ENCODE results near the gene PTPRG. TPM values are rescaled to one million over a fixed set of nuclear protein-coding genes. Genes with fewer than 3 reads are reported as not detected.

PTPRG gene
- polyA plus RNA-seq, 1 donor (not counting 4 experiments of a cell fraction or from before 2014, with no cell fraction given), result 12.1 TPM

DNA sequence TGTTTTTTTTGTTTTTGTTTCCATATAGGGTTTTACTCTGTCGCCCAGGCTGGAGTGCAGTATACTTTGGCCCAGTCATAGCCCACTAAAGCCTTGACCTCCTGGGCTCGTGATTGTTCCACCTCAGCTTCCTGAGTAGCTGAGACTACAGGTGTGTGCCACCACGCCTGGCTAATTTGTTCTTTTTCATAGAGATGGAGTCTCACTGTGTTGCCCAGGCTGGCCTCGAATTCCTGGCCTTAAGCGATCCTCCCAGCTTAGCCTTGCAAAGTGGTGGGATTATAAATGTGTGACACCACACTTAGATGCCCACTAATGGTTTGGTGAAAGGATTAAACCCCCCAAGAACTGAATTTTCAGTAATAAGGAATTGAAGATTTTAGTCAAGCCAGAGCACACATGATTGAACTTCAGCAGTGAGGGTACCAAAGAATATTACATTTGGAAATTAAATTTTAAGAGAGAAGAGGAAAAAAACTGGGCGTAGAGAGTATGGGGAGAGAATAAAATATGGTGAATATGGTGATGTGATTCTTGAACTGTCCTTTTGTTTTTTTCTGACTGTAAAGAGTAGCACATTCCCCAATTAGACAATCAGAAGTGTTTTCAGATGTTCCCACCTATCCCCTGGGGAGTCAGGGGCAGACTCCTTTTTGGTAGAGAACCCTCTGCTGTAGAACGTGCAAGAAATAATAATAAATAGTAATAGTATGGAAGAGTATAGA, 208.1 kb downstream of the PTPRG start:
- Histone ChIP-seq H3K9me3 (ENCODE audit: control insufficient read depth, low read depth, low read length) (no peaks in the 10 kb centered on the region), H3K9ac (ENCODE audit: control insufficient read depth, extremely low read depth, insufficient read depth, low read length) (no peak overlapping the region), H4K20me1 (ENCODE audit: control insufficient read depth, extremely low read depth, insufficient read depth, low read length) (no peaks in the 10 kb centered on the region), H3K4me1 (ENCODE audit: control insufficient read depth, extremely low read depth, insufficient read depth, low read length) (no peaks in the 10 kb centered on the region), H3K36me3 (ENCODE audit: control insufficient read depth in 2 of 2, extremely low read depth in 1 of 2, insufficient read depth in 2 of 2, low read length in 2 of 2) (no peaks in the 10 kb centered on the region), H3K79me2 (ENCODE audit: control insufficient read depth, insufficient read depth, low read length) (peaks cover 6% of the 10 kb centered on the region), H3K27me3 (ENCODE audit: control insufficient read depth, extremely low read depth, insufficient read depth, low read length) (no peaks in the 10 kb centered on the region), H3K27ac (ENCODE audit: control insufficient read depth, insufficient read depth, low read length) (no peak overlapping the region), H2AFZ (ENCODE audit: control insufficient read depth, low read length) (no peak overlapping the region), H3K9me1 (ENCODE audit: control insufficient read depth, extremely low read depth, insufficient read depth, low read length) (no peaks in the 10 kb centered on the region), H3K4me3 (ENCODE audit: control insufficient read depth in 2 of 3, extremely low read depth in 1 of 3, insufficient read depth in 2 of 3, low read depth in 1 of 3, low read length in 3 of 3) (no peak overlapping the region), H3K4me2 (ENCODE audit: control insufficient read depth, extremely low read depth, insufficient read depth, low read depth, low read length) (no peak overlapping the region)
- DNase-seq (ENCODE audit: low read depth, low spot score), result no peak
- no peak for FAIRE-seq
- dilution Hi-C loops (cut with MboI; ENCODE audit: extremely low pct_ligation_motif_present, low sequenced_read_pairs), result no loop called here
- no peak for TF ChIP-seq EZH2 (IDR thresholded peaks at IDR 0.05; ENCODE audit: low read length)
- TF ChIP-seq, protein P1, sequence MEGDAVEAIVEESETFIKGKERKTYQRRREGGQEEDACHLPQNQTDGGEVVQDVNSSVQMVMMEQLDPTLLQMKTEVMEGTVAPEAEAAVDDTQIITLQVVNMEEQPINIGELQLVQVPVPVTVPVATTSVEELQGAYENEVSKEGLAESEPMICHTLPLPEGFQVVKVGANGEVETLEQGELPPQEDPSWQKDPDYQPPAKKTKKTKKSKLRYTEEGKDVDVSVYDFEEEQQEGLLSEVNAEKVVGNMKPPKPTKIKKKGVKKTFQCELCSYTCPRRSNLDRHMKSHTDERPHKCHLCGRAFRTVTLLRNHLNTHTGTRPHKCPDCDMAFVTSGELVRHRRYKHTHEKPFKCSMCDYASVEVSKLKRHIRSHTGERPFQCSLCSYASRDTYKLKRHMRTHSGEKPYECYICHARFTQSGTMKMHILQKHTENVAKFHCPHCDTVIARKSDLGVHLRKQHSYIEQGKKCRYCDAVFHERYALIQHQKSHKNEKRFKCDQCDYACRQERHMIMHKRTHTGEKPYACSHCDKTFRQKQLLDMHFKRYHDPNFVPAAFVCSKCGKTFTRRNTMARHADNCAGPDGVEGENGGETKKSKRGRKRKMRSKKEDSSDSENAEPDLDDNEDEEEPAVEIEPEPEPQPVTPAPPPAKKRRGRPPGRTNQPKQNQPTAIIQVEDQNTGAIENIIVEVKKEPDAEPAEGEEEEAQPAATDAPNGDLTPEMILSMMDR (optimal IDR thresholded peaks at IDR 0.05 in 1 of 3, IDR thresholded peaks at IDR 0.05 in 1 of 3, conservative IDR thresholded peaks at IDR 0.05 in 1 of 3; ENCODE audit: extremely low read depth in 1 of 3, insufficient read depth in 2 of 3, low read length in 3 of 3), result no peak

DNA sequence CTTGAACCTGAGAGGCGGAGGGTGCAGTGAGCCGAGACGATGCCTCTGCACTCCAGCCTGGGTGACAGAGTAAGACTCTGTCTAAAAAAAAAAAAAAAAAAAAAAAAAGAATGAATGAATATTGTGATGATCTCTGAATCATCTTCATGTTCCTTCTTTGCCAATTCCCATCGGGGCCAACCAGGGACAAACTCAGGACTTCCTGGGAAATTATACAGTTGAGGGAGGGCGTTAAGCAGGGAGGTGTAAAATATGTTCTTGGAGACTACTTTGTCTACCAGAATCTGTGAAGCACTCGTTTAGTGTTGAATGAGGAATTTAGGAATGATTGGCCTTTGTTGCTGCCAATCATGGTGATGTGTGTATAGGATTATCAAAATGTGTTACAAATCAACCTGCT, 210.6 kb downstream of the PTPRG start:
- Histone ChIP-seq H3K4me3 (ENCODE audit: control insufficient read depth in 2 of 3, extremely low read depth in 1 of 3, insufficient read depth in 2 of 3, low read depth in 1 of 3, low read length in 3 of 3) (no peak overlapping the region), H3K27ac (ENCODE audit: control insufficient read depth, insufficient read depth, low read length) (no peak overlapping the region), H3K9me3 (ENCODE audit: control insufficient read depth, low read depth, low read length) (no peaks in the 10 kb centered on the region), H4K20me1 (ENCODE audit: control insufficient read depth, extremely low read depth, insufficient read depth, low read length) (no peaks in the 10 kb centered on the region), H3K4me1 (ENCODE audit: control insufficient read depth, extremely low read depth, insufficient read depth, low read length) (no peaks in the 10 kb centered on the region), H3K9me1 (ENCODE audit: control insufficient read depth, extremely low read depth, insufficient read depth, low read length) (no peaks in the 10 kb centered on the region), H2AFZ (ENCODE audit: control insufficient read depth, low read length) (no peak overlapping the region), H3K79me2 (ENCODE audit: control insufficient read depth, insufficient read depth, low read length) (peaks cover 6% of the 10 kb centered on the region), H3K4me2 (ENCODE audit: control insufficient read depth, extremely low read depth, insufficient read depth, low read depth, low read length) (no peak overlapping the region), H3K36me3 (ENCODE audit: control insufficient read depth in 2 of 2, extremely low read depth in 1 of 2, insufficient read depth in 2 of 2, low read length in 2 of 2) (no peaks in the 10 kb centered on the region), H3K9ac (ENCODE audit: control insufficient read depth, extremely low read depth, insufficient read depth, low read length) (no peak overlapping the region), H3K27me3 (ENCODE audit: control insufficient read depth, extremely low read depth, insufficient read depth, low read length) (no peaks in the 10 kb centered on the region)
- TF ChIP-seq EZH2 (IDR thresholded peaks at IDR 0.05; ENCODE audit: low read length), result no peak
- TF ChIP-seq, protein P1 (optimal IDR thresholded peaks at IDR 0.05 in 1 of 3, IDR thresholded peaks at IDR 0.05 in 1 of 3, conservative IDR thresholded peaks at IDR 0.05 in 1 of 3; ENCODE audit: extremely low read depth in 1 of 3, insufficient read depth in 2 of 3, low read length in 3 of 3), result no peak
- DNase-seq (ENCODE audit: low read depth, low spot score), result no peak
- dilution Hi-C loops (cut with MboI; ENCODE audit: extremely low pct_ligation_motif_present, low sequenced_read_pairs), result no loop called here
- no peak for FAIRE-seq

All from keratinocyte (primary cell).